ENCODE results near the gene CD9. TPM values are rescaled to one million over a fixed set of nuclear protein-coding genes. Genes with fewer than 3 reads are reported as not detected.
A peak's percentile ranks its signal among the peaks of the same experiment; 100 is the strongest.

Gene CD9, protein sequence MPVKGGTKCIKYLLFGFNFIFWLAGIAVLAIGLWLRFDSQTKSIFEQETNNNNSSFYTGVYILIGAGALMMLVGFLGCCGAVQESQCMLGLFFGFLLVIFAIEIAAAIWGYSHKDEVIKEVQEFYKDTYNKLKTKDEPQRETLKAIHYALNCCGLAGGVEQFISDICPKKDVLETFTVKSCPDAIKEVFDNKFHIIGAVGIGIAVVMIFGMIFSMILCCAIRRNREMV
- 11.6 and 15.8 TPM in 2 replicates for total RNA-seq
- 14.7 and 37.9 TPM in 2 replicates for polyA plus RNA-seq

DNA sequence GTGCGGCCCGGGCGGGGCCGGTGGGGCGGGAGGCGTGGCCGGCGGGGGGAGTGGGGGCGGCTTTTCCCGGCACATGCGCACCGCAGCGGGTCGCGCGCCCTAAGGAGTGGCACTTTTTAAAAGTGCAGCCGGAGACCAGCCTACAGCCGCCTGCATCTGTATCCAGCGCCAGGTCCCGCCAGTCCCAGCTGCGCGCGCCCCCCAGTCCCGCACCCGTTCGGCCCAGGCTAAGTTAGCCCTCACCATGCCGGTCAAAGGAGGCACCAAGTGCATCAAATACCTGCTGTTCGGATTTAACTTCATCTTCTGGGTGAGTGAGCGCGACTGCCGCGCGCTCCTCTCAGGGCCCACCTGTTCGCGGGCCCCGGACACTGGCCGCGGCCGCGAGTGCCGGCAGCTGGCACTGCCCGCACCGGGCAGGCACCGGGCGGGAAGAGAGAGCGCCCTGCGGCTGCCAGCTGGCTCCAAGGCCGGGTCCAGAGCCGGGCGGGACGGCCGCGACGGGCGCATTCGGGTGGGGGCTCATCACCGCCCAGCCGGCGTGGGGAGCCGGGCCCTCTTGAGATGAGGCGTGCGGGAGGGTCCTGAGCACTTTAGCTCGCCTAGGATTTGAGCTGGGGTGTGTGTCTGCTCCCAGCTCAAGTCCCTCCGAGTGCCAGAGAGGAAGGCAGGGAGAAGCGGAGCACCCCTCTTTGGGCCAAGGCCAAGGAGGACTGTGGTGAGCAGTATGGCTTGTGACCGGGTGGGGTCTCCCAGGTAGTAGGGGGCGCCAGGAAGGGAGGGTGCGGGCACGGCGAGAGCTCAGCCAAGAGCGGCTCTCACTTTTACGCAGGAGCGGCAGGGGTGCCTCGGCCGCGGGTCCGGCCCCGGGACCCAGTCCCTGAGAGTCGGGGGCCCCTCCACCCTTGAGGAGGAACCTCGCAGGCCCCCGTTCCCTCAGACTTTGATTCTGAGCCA is at the start of gene CD9:
TSS of gene CD9 (plus strand) at position 145 of the 957 bp plus-strand sequence. CDS start at position 245, 100 bp downstream.
- H3K9me3 ChIP-seq (ENCODE audit: low read depth): no peaks in the 10 kb centered on the region
- peak in 1 of 2 donors; percentile 60 for DNase-seq (ENCODE audit: low read depth in 1 of 2, low spot score in 1 of 2)
- peaks cover 10% of the 10 kb centered on the region for H3K4me1 ChIP-seq (ENCODE audit: low read depth)
- H3K4me3 ChIP-seq: peak within 1 kb of the TSS; percentile 45
- H3K36me3 ChIP-seq: no peaks in the 10 kb centered on the region
- TF ChIP-seq CTCF (IDR thresholded peaks at IDR 0.05; ENCODE audit: low read depth, low read length): no peak
- peaks cover 52% of the 10 kb centered on the region for H3K27me3 ChIP-seq
- no peak within 1 kb of the TSS for H3K27ac ChIP-seq

GRCh38 chr12:6154730-6155459 is 45.3 kb upstream of the CD9 start:
- no peak for DNase-seq (ENCODE audit: low read depth in 1 of 2, low spot score in 1 of 2)

DNA sequence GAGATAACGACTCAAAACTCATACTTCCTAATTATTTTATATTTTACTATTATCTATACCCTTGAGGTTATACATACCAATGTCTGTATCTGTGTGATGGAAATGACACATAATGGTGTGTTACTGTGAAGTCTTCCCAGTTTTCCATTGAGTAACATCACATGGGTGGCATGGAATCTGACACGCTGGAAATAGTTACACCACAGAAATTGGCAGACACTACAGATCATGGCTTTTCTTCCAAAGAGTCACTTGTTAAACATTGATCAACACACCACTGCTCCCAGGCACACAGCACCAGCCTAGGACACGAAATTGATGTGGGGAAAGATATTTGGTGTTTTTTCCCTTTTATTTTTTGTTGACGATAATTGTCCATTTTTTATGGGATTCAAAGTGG is 42.7 kb upstream of the CD9 start:
- DNase-seq (ENCODE audit: low read depth in 1 of 2, low spot score in 1 of 2): no peak
- no peak overlapping the region for H3K4me3 ChIP-seq
- peaks cover 18% of the 10 kb centered on the region for H3K4me1 ChIP-seq (ENCODE audit: low read depth)
- TF ChIP-seq CTCF (IDR thresholded peaks at IDR 0.05; ENCODE audit: low read depth, low read length): no peak
- H3K27ac ChIP-seq: no peak overlapping the region
- H3K9me3 ChIP-seq (ENCODE audit: low read depth): no peaks in the 10 kb centered on the region
- H3K36me3 ChIP-seq: no peaks in the 10 kb centered on the region
- H3K27me3 ChIP-seq: no peaks in the 10 kb centered on the region

More at GRCh38 chr12:6154730-6155459, 45.3 kb upstream of the CD9 start:
- no peaks in the 10 kb centered on the region for H3K36me3 ChIP-seq
- no peak overlapping the region for H3K27ac ChIP-seq
- no peaks in the 10 kb centered on the region for H3K27me3 ChIP-seq
- H3K9me3 ChIP-seq (ENCODE audit: low read depth): no peaks in the 10 kb centered on the region
- no peak overlapping the region for H3K4me3 ChIP-seq
- peaks cover 13% of the 10 kb centered on the region for H3K4me1 ChIP-seq (ENCODE audit: low read depth)
- TF ChIP-seq CTCF (IDR thresholded peaks at IDR 0.05; ENCODE audit: low read depth, low read length): no peak

- no peaks in the 10 kb centered on the region for H3K9me3 ChIP-seq (ENCODE audit: low read depth)
These were observed 41.9 kb upstream of the CD9 start for GRCh38 chr12:6158255-6158654.

More at GRCh38 chr12:6158255-6158654, 41.9 kb upstream of the CD9 start:
- no peak for TF ChIP-seq CTCF (IDR thresholded peaks at IDR 0.05; ENCODE audit: low read depth, low read length)
- Histone ChIP-seq H3K36me3 (no peaks in the 10 kb centered on the region), H3K4me1 (ENCODE audit: low read depth) (peaks cover 18% of the 10 kb centered on the region), H3K27me3 (no peaks in the 10 kb centered on the region), H3K27ac (peak overlapping the region; percentile 70), H3K4me3 (no peak overlapping the region)
- no peak for DNase-seq (ENCODE audit: low read depth in 1 of 2, low spot score in 1 of 2)

All from cardiac muscle cell (in vitro differentiated cells and primary cell).